A549 (cell line): ENCODE results near the gene PDLIM5. TPM values are rescaled to one million over a fixed set of nuclear protein-coding genes. Genes with fewer than 3 reads are reported as not detected.
A peak's percentile ranks its signal among the peaks of the same experiment; 100 is the strongest.

Experiments
- ATAC-seq, 2 experiments: fragments of 200-7000 bp in 1 of 2; fragments of >200 bp in 1 of 2; cut with Nextera tagmentation in 1 of 2; cut with Tn5 transposase in 1 of 2; 3 replicates each; pipeline versions ENCODE4 v1.8.0 to v1.9.1; 2018 to 2020; ENCODE audit warnings: mild to moderate bottlenecking in 1 of 2, moderate library complexity in 1 of 2
- CTCF ChIA-PET: fragments of 300-600 bp; sonication (Branson Sonifier 250); formaldehyde crosslinking; extraction: SDS; loops from one replicate; lab custom pipeline; 2021; ENCODE audit warnings: antibody characterized with exemption, inconsistent platforms; lab: Yijun Ruan, JAX
- POLR2A ChIA-PET: fragments of 350-600 bp; formaldehyde crosslinking; extraction: SDS; loops from one replicate; lab custom pipeline; 2021; ENCODE audit warnings: antibody characterized with exemption, inconsistent platforms; lab: Yijun Ruan, JAX
- DNase-seq, 2 experiments: peaks; one replicate each; pipeline versions ENCODE4 v3.0.0 to v3.0.0-alpha.2; 2011 to 2016; ENCODE audit warnings: low read depth in 1 of 2, low spot score in 1 of 2
- FAIRE-seq: peaks from 2 replicates; lab custom pipeline; 2011; peaks lifted over from hg19 to GRCh38; lab: Jason Lieb, UNC
- H3K27ac ChIP-seq, 2 experiments: fragments of >200 bp; sonication (Bioruptor Twin); formaldehyde crosslinking; 3 replicates each; pipeline ENCODE4 v1.5.1; 2016 to 2017
- H3K4me1 ChIP-seq: fragments of >200 bp; sonication (Bioruptor Twin); formaldehyde crosslinking; 3 replicates; pipeline ENCODE4 v1.6.1; 2016
- H3K4me2 ChIP-seq: fragments of >200 bp; sonication (Bioruptor Twin); formaldehyde crosslinking; 3 replicates; pipeline ENCODE4 v1.6.1; 2016
- H3K4me3 ChIP-seq: fragments of >200 bp; sonication (Bioruptor Twin); formaldehyde crosslinking; 3 replicates; pipeline ENCODE4 v1.5.1; 2016
- H3K9me3 ChIP-seq: fragments of >200 bp; sonication (Bioruptor Twin); formaldehyde crosslinking; 3 replicates; pipeline ENCODE4 v1.6.1; 2016
- CHD2 ChIP-seq: fragments of 150-350 bp; IDR thresholded peaks from 2 replicates; pipeline ENCODE4 v1.6.1; 2014; ENCODE audit warnings: low read length; ENCODE audit not compliant: partially characterized antibody
- CHD4 ChIP-seq: fragments of 200-600 bp; sonication (generic); IDR thresholded peaks from 2 replicates; pipeline ENCODE4 v1.6.1; 2016; ENCODE audit warnings: antibody characterized with exemption, mild to moderate bottlenecking, borderline replicate concordance
- CTCF ChIP-seq: fragments of >200 bp; sonication (Bioruptor Twin); formaldehyde crosslinking; IDR thresholded peaks from 3 replicates; pipeline ENCODE4 v1.5.1; 2016
- EHMT2 ChIP-seq: fragments of 200-600 bp; sonication (generic); IDR thresholded peaks from 2 replicates; pipeline ENCODE4 v1.6.1; 2016; ENCODE audit warnings: antibody characterized with exemption, low read depth, mild to moderate bottlenecking, moderate library complexity
- FOSL2 ChIP-seq, 2 experiments: fragments of 450-650 bp in 1 of 2; fragments of >200 bp in 1 of 2; sonication (Bioruptor Twin) in 1 of 2; formaldehyde crosslinking; IDR thresholded peaks; 2 replicates each; pipeline versions ENCODE4 v1.5.0 to v1.6.1; 2016 to 2020; ENCODE audit warnings: mild to moderate bottlenecking in 1 of 2, moderate library complexity in 1 of 2
- FOXS1 ChIP-seq: fragments of 250-450 bp; sonication (Bioruptor Pico); IDR thresholded peaks from 2 replicates; pipeline ENCODE4 v1.5.0; 2020; ENCODE audit warnings: mild to moderate bottlenecking, moderate library complexity
- GATA3 ChIP-seq: IDR thresholded peaks from 2 replicates; pipeline ENCODE4 v1.6.1; 2012; ENCODE audit warnings: borderline replicate concordance
- HOXB13 ChIP-seq: fragments of 250-450 bp; sonication (Bioruptor Pico); IDR thresholded peaks from 2 replicates; pipeline ENCODE4 v1.5.0; 2020; ENCODE audit warnings: low read depth, mild to moderate bottlenecking, moderate library complexity
- JUNB ChIP-seq: fragments of >200 bp; sonication (Bioruptor Twin); formaldehyde crosslinking; IDR thresholded peaks from 2 replicates; pipeline ENCODE4 v1.6.1; 2016
- KDM1A ChIP-seq: fragments of 200-600 bp; sonication (generic); IDR thresholded peaks from 2 replicates; pipeline ENCODE4 v1.6.1; 2016; ENCODE audit warnings: low read depth, mild to moderate bottlenecking
- KDM5A ChIP-seq: fragments of 200-600 bp; sonication (generic); IDR thresholded peaks from 2 replicates; pipeline ENCODE4 v1.6.1; 2016; ENCODE audit warnings: antibody characterized with exemption, mild to moderate bottlenecking
- MAFK ChIP-seq: fragments of 450-650 bp; IDR thresholded peaks from 2 replicates; pipeline ENCODE4 v1.6.1; 2014; ENCODE audit not compliant: partially characterized antibody
- MAX ChIP-seq: IDR thresholded peaks from 2 replicates; pipeline ENCODE4 v1.6.1; 2012
- MAZ ChIP-seq: fragments of 150-350 bp; IDR thresholded peaks from 2 replicates; pipeline ENCODE4 v1.6.1; 2014; ENCODE audit warnings: antibody characterized with exemption, low read depth, low read length, borderline replicate concordance
- MYC ChIP-seq: IDR thresholded peaks from 2 replicates; pipeline ENCODE4 v1.6.1; 2012; ENCODE audit warnings: mild to moderate bottlenecking, inconsistent platforms, low read length, improper control_type of control experiment, borderline replicate concordance
- NFE2L2 ChIP-seq: fragments of 150-350 bp; conservative IDR thresholded peaks from 2 replicates; pipeline ENCODE4 v1.6.1; 2014; ENCODE audit warnings: low read length
- POLR2AphosphoS2 ChIP-seq: conservative IDR thresholded peaks from 2 replicates; pipeline ENCODE4 v1.6.1; 2012; ENCODE audit warnings: low read length, improper control_type of control experiment, inconsistent platforms
- RCOR1 ChIP-seq: fragments of 150-350 bp; IDR thresholded peaks from 2 replicates; pipeline ENCODE4 v1.6.1; 2014; ENCODE audit warnings: antibody characterized with exemption, low read length, low read depth
- REST ChIP-seq: fragments of 200-600 bp; sonication (generic); IDR thresholded peaks from 2 replicates; pipeline ENCODE4 v1.6.1; 2016; ENCODE audit warnings: antibody characterized with exemption, mild to moderate bottlenecking, moderate library complexity
- RFX5 ChIP-seq: fragments of 450-650 bp; IDR thresholded peaks from 2 replicates; pipeline ENCODE4 v1.7.1; 2014; ENCODE audit warnings: antibody characterized with exemption, mild to moderate bottlenecking, moderate library complexity
- RNF2 ChIP-seq: fragments of 200-600 bp; sonication (generic); IDR thresholded peaks from 2 replicates; pipeline ENCODE4 v1.6.1; 2016; ENCODE audit warnings: low read depth, mild to moderate bottlenecking, antibody characterized with exemption, moderate library complexity, borderline replicate concordance
- TP53 ChIP-seq: fragments of 250-450 bp; sonication (Bioruptor Pico); IDR thresholded peaks from 2 replicates; pipeline ENCODE4 v1.5.0; 2021; ENCODE audit warnings: mild to moderate bottlenecking, moderate library complexity
- ZC3H11A ChIP-seq: fragments of 450-650 bp; IDR thresholded peaks from 2 replicates; pipeline ENCODE4 v1.6.1; 2014; ENCODE audit warnings: antibody characterized with exemption, mild to moderate bottlenecking
- ZFP36 ChIP-seq: fragments of 450-650 bp; IDR thresholded peaks from 2 replicates; pipeline ENCODE4 v1.6.1; 2014; ENCODE audit warnings: borderline replicate concordance; ENCODE audit not compliant: partially characterized antibody
- WGBS: methylation state at CpG from one replicate; pipeline ENCODE4 v1.1.6; 2017; ENCODE audit errors: missing lambda C conversion rate; 5-methylcytosine and 5-hydroxymethylcytosine counted together
- polyA plus RNA-seq, 4 experiments: library from polyadenylated mRNA; depleted of rRNA in 3 of 4; stranded (reverse); fragments of >200 nt; fragmentation: RNase III in 1 of 4; extraction: RNeasy Plus Mini Kit Qiagen cat#74134 plus additional on column Dnase treatment in 1 of 4; gene quantifications; 2 replicates in 3 of 4; 3 replicates in 1 of 4; pipeline ENCODE4 v1.2.3, GENCODE V29; 2011 to 2017
- TF ChIP-seq, protein P1 (sequence below): fragments of 250-450 bp; sonication (Bioruptor Pico); IDR thresholded peaks from 2 replicates; pipeline ENCODE4 v1.5.0; 2020; ENCODE audit warnings: low read depth, mild to moderate bottlenecking, moderate library complexity

The PDLIM5 gene
- polyA plus RNA-seq, 2 of the 4 experiments (the other 2 are of a cell fraction) = 54.2 to 242 TPM

DNA sequence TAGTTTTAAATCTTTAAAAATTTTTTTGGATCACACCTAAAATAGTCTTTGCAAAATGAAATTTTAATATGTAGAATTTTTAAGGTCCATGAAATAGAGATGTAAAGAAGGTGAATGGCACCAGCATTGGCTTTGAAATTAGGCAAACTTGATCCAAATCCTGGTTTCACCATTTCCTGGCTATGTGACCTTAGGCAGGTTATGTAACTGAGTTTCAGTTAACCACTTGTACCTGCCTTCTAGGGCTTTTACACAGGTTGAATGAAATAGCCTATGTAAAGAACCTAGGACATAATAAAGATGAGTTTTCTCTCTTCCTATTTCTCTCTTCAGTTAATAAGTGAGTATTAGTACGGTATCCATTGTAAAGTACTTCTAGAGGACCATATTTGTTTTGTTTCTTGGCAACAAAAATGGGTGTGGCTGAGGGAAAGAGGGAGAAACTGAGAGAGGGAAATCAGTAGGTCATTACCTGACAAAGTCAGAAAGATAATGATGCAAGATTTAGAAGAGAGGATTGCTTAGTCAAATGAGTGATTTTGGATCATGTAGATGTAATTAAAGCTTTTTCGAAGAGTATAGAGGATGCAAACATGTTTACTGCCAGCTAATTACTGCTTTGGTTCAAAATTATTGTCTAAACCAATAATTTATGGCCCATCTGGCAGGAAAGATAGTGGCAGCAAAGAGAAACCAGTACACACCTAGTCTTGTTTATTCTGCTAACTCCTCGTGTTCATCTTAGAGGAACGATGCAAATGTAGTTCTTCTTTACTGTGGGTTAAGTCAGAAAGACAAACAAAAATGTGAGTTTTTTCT is 81.9 kb downstream of the PDLIM5 start:
- DNase-seq = no peak

DNA sequence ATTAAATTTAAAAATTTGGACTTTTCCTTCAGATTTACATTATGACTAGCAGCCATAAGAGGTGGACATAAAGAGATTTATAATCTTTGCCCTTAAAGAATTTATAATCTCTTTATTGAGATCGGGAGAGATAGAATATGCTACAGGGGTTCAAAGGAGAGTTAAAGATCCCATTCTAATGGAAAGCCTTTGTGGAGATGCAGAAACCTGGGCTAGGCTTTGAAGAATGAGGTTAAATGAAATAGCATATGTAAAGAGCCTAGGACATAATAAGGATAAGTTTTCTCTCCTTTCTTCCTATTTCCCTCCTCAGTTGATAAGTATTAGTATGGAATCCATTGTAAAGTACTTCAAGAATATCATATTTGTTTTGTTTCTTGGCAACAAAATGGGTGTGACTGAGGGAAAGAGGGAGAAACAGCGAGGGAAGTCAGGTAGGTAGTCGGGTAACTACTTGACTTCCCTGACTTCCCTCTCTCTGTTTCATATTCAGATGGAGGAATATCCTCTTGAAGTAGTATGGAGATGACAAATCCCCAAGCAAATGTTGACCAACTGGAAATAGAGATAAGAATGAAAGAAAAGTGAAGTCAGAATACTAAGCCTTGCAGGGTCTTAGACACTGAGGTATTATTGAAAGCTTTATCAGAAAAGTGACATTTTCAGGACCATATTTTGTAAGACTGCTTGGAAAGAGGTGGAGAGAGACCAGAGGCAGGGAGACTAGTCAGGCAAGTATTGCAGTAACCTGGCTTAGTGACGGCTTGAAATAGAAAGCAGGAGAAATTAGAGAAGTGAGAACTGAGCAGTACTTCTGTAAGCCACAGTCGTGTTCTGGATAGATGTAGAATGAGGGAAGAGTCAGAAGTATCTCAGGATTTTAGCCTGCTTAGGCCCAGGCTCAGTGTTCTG is 82.9 kb downstream of the PDLIM5 start:
- CTCF ChIA-PET = no interaction called here
- peak in 1 of 2 experiments; percentile 58; a peak in 3 of 6 replicates for ATAC-seq

More for the DNA sequence above, 81.9 kb downstream of the PDLIM5 start:
- POLR2A ChIA-PET = no interaction called here
- Histone ChIP-seq H3K9me3 (no peaks in the 10 kb centered on the region), H3K4me2 (peak overlapping the region; percentile 63), H3K27ac (peak overlapping the region; percentile 18 to 25; a peak in 2 of 6 replicates), H3K4me3 (no peak overlapping the region), H3K4me1 (peaks cover 93% of the 10 kb centered on the region)
- TF ChIP-seq CHD2 (no peak), RNF2 (no peak), NFE2L2 (no peak), GATA3 (no peak), HOXB13 (CRISPR knock-in tag) (no peak), POLR2AphosphoS2 (no peak), EHMT2 (no peak), RFX5 (no peak), KDM5A (no peak), ZFP36 (no peak), JUNB (no peak), MYC (no peak), CTCF (no peak)
- no peak for FAIRE-seq
- 22% methylated on average over 4 of the region's 4 CpGs for WGBS
- CTCF ChIA-PET = no interaction called here
- ATAC-seq = no peak

DNA sequence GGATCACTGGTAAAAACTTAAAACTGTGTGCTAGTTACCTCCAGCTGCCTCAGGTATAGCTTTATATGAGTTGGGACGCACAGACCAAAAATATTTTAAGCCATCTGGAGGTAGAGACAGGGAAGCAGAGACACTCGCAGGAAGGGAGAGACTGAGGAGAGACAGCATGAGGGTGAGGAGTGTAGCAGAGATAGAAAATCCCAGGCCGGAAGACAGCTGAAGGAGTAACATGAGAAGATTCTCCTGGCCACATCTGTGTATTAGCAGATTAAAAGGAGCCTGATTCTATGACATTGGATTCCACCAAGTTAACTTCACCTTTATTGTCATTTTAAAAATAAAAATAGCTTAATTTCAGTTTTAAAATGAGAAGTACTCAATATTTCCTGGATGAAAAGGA is 84.3 kb downstream of the PDLIM5 start:
- H3K9me3 ChIP-seq = no peaks in the 10 kb centered on the region
- FAIRE-seq (no peak), ATAC-seq (0 out of 6 replicates have a peak, but pooled peaks of 1 of the 2 experiments have one; percentile 27), DNase-seq (no peak)
- H3K4me2 ChIP-seq = peak overlapping the region; percentile 42
- H3K4me1 ChIP-seq = peaks cover 82% of the 10 kb centered on the region
- CTCF ChIA-PET = no interaction called here
- H3K27ac ChIP-seq = peak overlapping the region; percentile 3 to 54; a peak in 2 of 6 replicates
- POLR2A ChIA-PET = no interaction called here
- WGBS = 59% methylated on average over 3 of the region's 3 CpGs
- H3K4me3 ChIP-seq = no peak overlapping the region
- TF ChIP-seq NFE2L2 (no peak), RFX5 (no peak), REST (no peak), MAZ (no peak), KDM5A (no peak), CHD4 (no peak), RCOR1 (no peak), FOXS1 (no peak), KDM1A (no peak), FOSL2 (IDR thresholded peaks at IDR 0.05) (no peak), FOSL2 (CRISPR knock-in tag; IDR thresholded peaks at IDR 0.05) (no peak), MAFK (no peak)

More for the DNA sequence above, 82.9 kb downstream of the PDLIM5 start:
- 30% methylated on average over 5 of the region's 5 CpGs for WGBS
- DNase-seq (no peak), FAIRE-seq (no peak)
- Histone ChIP-seq H3K4me1 (peaks cover 94% of the 10 kb centered on the region), H3K4me2 (peak overlapping the region; percentile 63), H3K9me3 (no peaks in the 10 kb centered on the region), H3K27ac (peak overlapping the region; percentile 2 to 35; a peak in 3 of 6 replicates), H3K4me3 (no peak overlapping the region)
- TF ChIP-seq GATA3 = no peak
- no peak for TF ChIP-seq ZFP36
- TF ChIP-seq, protein P1, sequence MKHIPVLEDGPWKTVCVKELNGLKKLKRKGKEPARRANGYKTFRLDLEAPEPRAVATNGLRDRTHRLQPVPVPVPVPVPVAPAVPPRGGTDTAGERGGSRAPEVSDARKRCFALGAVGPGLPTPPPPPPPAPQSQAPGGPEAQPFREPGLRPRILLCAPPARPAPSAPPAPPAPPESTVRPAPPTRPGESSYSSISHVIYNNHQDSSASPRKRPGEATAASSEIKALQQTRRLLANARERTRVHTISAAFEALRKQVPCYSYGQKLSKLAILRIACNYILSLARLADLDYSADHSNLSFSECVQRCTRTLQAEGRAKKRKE (CRISPR knock-in tag) = no peak
- TF ChIP-seq TP53 = no peak
- TF ChIP-seq ZC3H11A = no peak
- no peak for TF ChIP-seq MAX
- POLR2A ChIA-PET = no interaction called here
